SKM-1 (cell line): ENCODE data around the gene CELF5.
"Not testable (repeated sequence)": the region's sequence is repeated elsewhere in the genome, so short reads cannot be mapped to it uniquely, and the experiment has no call there.

Experiments used
- DNase-seq: peaks from one replicate; lab custom pipeline; 2025; ENCODE audit not compliant: unreplicated experiment; lab: John Stamatoyannopoulos, UW

Gene CELF5

DNA sequence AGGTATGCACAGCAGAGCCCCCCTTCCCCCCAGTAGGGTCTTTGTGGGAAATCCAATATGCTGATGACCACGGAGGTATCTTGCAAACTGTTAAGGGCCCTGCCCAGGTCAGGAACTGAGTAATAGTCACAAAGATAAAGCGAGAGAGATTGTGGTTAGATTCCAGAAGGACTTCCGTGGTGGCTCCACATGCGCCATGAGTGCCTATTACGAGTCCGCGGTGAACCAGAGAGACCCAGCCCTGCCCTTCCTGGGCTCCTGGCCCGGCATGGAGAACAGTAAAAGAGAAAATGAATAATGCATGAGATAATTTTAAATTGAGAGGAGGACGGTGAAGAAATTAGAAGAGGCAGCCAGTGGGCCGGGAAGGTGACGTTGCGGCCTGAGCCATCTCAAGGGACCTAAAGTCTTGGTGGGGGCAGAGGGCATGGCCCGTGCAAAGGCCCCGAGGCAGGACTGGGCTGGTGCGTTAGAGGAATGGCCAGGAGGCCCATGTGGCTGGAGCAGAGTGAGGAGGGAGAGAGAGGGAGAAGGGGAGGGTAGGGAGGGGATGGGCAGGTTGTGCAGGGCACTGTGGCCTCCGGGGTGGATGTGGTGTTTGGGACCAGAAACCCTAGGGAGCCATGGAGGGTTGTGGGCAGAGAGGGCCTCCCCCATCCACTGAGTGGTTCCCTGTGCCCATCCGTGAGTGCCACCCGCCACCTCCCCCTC, 95.3 kb downstream of the CELF5 start:
- DNase-seq = no peak

GRCh38 chr19:3320354-3320670, 95.9 kb downstream of the CELF5 start:
- DNase-seq = no peak

GRCh38 chr19:3320853-3321252, 96.4 kb downstream of the CELF5 start:
- DNase-seq = no peak

DNA sequence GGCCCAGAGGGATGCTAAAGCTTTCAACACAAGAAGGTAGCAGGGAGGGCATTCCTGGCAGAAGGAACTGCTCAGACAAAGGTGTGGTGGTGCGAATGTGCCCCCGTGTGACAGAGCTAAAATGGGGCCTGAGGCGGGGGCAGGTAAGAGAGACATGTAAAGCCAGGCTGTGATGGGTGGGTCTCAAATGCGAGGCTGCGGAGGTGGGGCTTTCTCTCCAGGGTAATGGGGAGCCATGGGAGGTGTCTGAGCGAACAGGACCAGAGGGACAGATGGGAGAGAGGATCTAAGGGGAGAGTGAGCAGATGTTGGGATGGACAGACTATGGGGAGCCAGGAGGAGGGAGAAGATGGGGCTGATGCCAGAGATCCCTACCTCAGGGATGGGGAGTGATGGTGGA, 97.2 kb downstream of the CELF5 start:
- no peak for DNase-seq

GRCh38 chr19:3322199-3322978, 97.9 kb downstream of the CELF5 start:
- no peak for DNase-seq

- DNase-seq = no peak
These were observed 98.6 kb downstream of the CELF5 start for GRCh38 chr19:3323026-3323425.

GRCh38 chr19:3323658-3324057, 99.2 kb downstream of the CELF5 start:
- no peak for DNase-seq

DNA sequence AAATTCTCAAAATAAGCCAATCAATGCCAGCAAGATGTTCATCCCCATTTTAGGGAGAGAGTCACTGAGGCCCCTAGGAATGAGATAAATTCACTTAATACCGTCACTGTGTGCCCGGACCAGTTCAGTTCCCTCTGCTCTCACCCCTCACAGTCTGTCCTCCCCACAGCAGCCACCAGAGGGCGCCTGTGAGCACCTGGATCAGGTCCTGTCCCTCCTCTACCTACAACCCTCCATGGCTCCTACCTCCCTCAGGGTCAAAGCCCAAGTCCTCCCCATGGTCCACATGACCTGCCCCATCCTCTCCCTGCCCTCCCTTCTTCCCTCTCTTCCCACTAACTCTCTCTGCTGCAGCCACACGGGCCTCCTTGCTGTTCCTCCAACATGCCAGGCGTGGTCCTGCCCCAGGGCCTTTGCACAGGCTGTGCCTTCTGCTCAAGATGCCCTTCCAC, 100.0 kb downstream of the CELF5 start:
- no peak for DNase-seq

DNA sequence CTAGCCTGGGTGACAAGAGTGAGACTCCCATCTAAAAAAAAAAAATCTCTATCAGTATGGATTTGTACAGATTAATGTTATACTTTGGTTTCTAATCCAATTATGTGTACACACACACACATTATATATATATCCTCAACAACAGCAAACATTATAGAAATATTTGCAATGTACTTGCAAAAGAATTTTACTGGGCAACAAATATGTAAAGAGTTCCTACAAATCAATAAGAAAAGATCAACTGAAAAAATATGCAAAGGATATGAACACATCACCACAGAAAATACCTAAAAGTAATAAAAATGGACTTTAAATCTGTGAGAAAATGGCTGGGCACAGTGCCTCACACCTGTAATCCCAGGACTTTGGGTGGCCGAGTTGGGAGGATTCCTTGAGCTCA, 101.0 kb downstream of the CELF5 start:
- DNase-seq = no peak

GRCh38 chr19:3328743-3329142, 104.3 kb downstream of the CELF5 start:
- no peak for DNase-seq

GRCh38 chr19:3330047-3330446, 105.6 kb downstream of the CELF5 start:
- DNase-seq = no peak

GRCh38 chr19:3332232-3332631, 107.8 kb downstream of the CELF5 start:
- DNase-seq = not testable (repeated sequence)

DNA sequence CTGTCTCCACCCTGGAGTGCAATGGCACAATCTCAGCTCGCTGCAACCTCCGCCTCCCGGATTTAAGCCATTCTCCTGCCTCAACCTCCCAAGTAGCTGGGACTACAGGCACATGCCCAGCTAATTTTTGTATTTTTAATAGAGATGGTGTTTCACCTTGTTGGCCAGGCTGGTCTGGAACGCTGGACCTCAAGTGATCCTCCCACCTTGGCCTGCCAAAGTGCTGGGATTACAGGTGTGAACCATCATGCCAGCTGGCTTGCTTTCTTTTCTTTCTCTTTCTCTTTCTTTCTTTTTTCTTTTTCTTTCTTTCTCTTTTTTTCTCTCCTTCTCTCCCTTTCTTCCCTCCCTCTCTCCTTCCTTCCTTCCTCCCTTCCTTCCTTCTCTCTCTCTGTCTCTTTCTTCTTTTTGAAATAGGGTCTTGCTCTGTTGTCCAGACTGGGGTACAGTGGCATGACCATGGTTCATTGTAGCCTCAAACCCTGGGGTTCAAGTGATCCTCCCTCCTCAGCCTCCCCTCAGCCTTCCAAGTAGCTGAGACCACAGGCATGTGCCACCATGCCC, 108.6 kb downstream of the CELF5 start:
- no peak for DNase-seq

- no peak for DNase-seq
These were observed 109.2 kb downstream of the CELF5 start for GRCh38 chr19:3333662-3334061.

DNA sequence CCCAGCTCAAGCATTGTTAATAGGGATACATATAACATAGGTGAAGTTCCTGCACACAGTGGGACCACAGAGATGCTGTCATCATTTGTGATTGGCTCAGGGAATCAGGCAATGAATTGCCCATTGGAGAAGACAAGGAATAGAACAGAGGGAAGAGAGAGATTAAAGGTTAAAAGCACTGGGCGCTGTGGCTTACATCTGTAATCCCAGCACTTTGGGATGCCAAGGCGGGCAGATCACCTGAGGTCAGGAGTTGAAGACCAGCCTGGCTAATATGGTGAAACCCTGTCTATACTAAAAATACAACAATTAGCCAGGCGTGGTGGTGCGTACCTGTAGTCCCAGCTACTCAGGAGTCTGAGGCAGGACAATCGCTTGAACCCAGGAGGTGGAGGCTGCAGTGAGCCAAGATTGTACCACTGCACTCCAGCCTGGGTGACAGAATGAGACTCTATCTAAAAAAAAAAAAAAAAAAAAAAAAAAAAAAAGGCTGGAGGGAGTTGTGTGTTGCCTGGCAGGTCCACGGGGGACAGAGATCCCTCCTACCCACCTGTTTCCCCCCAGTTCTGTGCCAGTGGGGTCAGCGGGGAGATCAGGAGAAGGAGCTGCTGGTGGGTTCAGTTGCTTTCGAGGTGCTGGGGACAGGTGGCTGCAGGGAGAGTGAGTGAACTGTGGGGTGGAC, 110.4 kb downstream of the CELF5 start:
- DNase-seq = not testable (repeated sequence)

DNA sequence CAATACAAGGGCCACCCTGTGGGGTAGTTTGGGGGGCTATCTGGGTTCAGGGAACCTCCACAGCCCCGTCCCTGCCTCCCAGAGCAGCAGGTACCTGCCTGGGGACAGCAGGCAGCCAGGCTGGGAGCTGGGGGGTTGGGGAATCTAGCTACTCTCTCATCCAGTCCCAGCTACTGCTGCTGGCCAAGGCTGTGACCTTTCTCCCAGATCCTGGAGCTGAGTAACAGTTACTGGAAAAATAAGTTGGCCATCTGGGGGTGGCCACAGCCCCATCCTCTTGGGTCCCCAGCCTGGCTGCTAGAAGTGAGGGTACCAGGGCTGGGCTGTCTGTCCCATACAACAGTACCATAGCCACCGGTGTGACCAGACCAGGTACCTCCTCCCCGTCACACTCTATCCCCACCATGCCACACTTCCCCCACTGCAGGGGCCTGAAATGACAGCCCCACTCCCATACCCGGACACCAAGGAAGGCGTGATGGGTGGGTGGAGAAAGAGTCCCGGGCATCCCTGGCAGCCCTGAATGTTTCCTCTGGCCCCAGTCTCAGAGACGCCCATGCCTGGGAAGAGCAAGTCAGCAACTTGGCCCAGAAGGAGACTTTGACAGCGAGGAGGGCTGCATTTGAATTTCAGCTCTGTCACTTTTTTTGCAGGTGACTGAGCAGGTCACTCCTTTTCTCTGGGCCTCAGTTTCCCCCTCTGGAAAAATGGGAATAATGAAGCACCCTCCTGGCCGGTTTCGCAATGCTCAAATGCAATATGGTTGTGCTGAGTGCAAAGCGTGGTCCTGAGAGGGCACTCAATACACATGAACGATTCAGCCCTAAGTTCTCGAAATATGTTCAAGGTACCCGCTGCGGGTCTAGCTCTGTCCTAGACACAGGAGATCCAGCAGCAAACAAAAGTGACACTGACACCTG, 111.2 kb downstream of the CELF5 start:
- DNase-seq = no peak

DNA sequence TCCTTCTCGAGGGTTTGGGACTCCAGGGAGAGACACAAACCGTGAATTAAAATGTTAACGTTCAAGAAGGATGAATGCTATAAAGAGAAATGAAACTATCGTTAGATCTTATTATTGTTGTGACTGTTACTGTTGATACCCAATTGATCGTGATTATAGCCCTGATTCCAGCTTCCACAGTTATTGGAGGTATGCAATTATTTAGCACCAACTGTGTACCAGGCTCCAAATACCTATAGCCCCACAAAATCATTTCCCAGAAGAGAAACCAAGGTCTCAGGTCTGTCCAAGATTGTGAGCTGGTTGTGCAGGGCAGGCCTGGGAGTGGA, 111.9 kb downstream of the CELF5 start:
- DNase-seq = no peak

DNA sequence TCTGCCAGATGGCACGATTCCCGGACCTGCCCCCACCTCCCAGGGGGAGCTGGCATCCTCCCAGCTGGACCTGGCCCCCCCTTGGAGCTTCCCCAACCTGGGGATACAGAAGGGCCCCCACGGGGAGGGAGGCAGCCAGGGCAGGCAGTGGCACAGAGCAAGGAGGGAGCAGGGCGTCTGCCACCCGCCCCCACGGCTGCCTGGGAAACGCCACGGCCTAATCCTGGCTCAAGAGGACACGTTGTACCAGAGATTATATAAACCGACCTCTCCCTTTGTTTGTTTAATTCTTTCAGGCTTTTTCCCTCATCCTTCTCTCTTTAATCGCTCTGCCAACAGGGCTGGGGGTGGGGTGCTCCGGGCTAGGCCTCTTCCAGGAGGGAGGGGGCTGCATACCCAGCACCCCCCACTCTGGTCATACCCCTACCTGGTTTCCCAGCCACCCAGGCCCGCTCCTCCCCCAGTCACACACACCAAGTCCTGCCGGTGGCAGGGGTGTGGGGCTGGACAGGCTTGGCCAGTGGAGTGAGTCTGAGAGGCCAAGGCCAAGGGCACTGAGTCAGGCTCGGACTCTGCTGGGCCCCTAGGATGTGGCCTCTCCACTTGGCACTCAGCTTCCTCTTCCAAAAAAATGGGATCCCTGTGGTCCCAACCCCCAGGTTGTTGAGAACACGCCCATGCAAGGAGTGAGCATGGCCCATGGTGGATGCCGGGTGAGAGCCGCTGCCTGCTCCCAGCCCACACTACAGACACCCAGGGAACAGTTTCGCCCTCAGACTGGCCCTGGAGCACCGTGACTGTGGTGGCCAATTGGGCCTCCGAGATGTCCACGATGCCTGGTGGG, 112.4 kb downstream of the CELF5 start:
- no peak for DNase-seq

DNA sequence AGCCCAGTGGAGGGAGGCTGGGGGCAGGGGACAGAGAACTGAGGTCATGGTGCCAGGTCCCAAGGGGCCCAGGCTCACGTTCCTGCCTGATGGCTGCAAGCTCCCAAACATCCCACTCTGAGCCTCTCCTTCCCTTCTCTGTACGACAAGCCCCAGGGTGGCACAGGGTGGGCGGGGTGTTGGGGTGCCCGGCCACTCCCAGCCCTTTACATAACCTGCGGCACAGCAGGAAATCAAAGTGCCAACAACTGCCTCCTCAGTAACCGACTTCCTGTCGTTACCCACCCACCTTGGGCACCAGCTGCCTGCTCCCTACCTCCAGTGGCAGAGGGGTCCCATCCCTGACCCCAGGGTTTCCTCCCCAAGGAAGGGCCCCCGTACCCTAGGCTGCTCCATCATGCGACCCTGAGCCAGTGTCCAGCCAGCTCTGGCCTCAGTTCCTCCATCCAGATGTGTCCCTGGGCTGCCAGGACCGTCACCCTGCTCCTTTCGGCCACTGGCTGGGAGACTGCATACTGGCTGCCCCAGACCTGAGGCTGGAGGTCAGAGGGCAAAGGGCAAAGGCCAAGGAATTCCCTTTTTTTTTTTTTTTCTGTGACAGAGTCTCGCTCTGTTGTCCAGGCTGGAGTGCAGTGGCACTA, 114.2 kb downstream of the CELF5 start:
- DNase-seq = no peak
